HG02884 (cell line): ENCODE data around the gene TXNDC11.

Experiments
- ATAC-seq: cut with Tn5 transposase; IDR thresholded peaks from one replicate; pipeline ENCODE4 v1.9.1; 2021; ENCODE audit warnings: mild to moderate bottlenecking, moderate library complexity; ENCODE audit not compliant: unreplicated experiment

Gene TXNDC11

GRCh38 chr16:11675561-11676511 lies 66.8 kb downstream of the TXNDC11 start:
- no peak for ATAC-seq

GRCh38 chr16:11674818-11675560 lies 67.7 kb downstream of the TXNDC11 start:
- ATAC-seq, result no peak

GRCh38 chr16:11674001-11674817 lies 68.4 kb downstream of the TXNDC11 start:
- ATAC-seq, result no peak

- no peak for ATAC-seq
These were observed 69.3 kb downstream of the TXNDC11 start for GRCh38 chr16:11673091-11674000.

GRCh38 chr16:11672206-11673090 lies 70.2 kb downstream of the TXNDC11 start:
- ATAC-seq, result no peak

- no peak for ATAC-seq
These were observed 71.0 kb downstream of the TXNDC11 start for GRCh38 chr16:11671676-11672075.

- ATAC-seq, result no peak
These were observed 71.4 kb downstream of the TXNDC11 start for GRCh38 chr16:11671271-11671670.

GRCh38 chr16:11670171-11671131 lies 72.2 kb downstream of the TXNDC11 start:
- no peak for ATAC-seq

- no peak for ATAC-seq
These were observed 73.1 kb downstream of the TXNDC11 start for GRCh38 chr16:11669380-11670146.

GRCh38 chr16:11668623-11669379 lies 73.9 kb downstream of the TXNDC11 start:
- ATAC-seq, result no peak

GRCh38 chr16:11667824-11668622 lies 74.6 kb downstream of the TXNDC11 start, which contains the start of gene SNN:
Gene SNN (plus strand): TSS chr16:11668455. CDS start chr16:11676060, 7,605 bp downstream.
- ATAC-seq, result peak; percentile 66

- no peak for ATAC-seq
These were observed 75.3 kb downstream of the TXNDC11 start for GRCh38 chr16:11667221-11667823.

GRCh38 chr16:11666103-11667055 lies 76.3 kb downstream of the TXNDC11 start:
- ATAC-seq, result no peak

- ATAC-seq, result no peak
These were observed 77.6 kb downstream of the TXNDC11 start for GRCh38 chr16:11665071-11665491.
